Hematopoietic multipotent progenitor cell treated with erythropoietin and hydrocortisone succinate and interleukin-3 and kit ligand, for 6 days (in vitro differentiated cells): ENCODE results near the gene ZC3H6.

ENCODE experiments used
- DNase-seq: peaks from one replicate; pipeline ENCODE4 v3.0.0-alpha.2; 2015

The ZC3H6 gene

GRCh38 chr2:112275311-112275886 lies at the start of gene ZC3H6:
TSS of gene ZC3H6 (plus strand) at chr2:112275597. CDS start at chr2:112275995, 398 bp downstream.
- peak; percentile 97 for DNase-seq

GRCh38 chr2:112229348-112229747 lies 46.0 kb upstream of the ZC3H6 start:
- DNase-seq, result peak; percentile 91

- no peak for DNase-seq
Observed at GRCh38 chr2:112230371-112230770, 45.0 kb upstream of the ZC3H6 start.

- peak; percentile 67 for DNase-seq
Observed at GRCh38 chr2:112239862-112240261, 35.5 kb upstream of the ZC3H6 start.

- no peak for DNase-seq
Observed at GRCh38 chr2:112242384-112242783, 33.0 kb upstream of the ZC3H6 start.

GRCh38 chr2:112243233-112243632 lies 32.2 kb upstream of the ZC3H6 start:
- DNase-seq, result no peak

- no peak for DNase-seq
Observed at GRCh38 chr2:112244854-112245253, 30.5 kb upstream of the ZC3H6 start.

GRCh38 chr2:112251271-112251670 lies 24.1 kb upstream of the ZC3H6 start:
- DNase-seq, result no peak

GRCh38 chr2:112253261-112253815 lies 22.1 kb upstream of the ZC3H6 start:
- peak; percentile 65 for DNase-seq

GRCh38 chr2:112254466-112255240 lies 20.7 kb upstream of the ZC3H6 start, which contains the start of gene ZC3H8:
TSS of gene ZC3H8 (minus strand) at chr2:112255042. CDS start at chr2:112254981, 61 bp downstream.
- DNase-seq, result peak; percentile 96

- peak; percentile 34 for DNase-seq
Observed at GRCh38 chr2:112255875-112256274, 19.5 kb upstream of the ZC3H6 start.

GRCh38 chr2:112256654-112257053 lies 18.7 kb upstream of the ZC3H6 start:
- peak; percentile 46 for DNase-seq

GRCh38 chr2:112257575-112257974 lies 17.8 kb upstream of the ZC3H6 start:
- no peak for DNase-seq

- DNase-seq, result peak; percentile 94
Observed at GRCh38 chr2:112259509-112260294, 15.7 kb upstream of the ZC3H6 start.

GRCh38 chr2:112260295-112260625 lies 15.1 kb upstream of the ZC3H6 start:
- no peak for DNase-seq

GRCh38 chr2:112262876-112263275 lies 12.5 kb upstream of the ZC3H6 start:
- no peak for DNase-seq

- no peak for DNase-seq
Observed at GRCh38 chr2:112268547-112268946, 6.8 kb upstream of the ZC3H6 start.

GRCh38 chr2:112272669-112273068 lies 2.7 kb upstream of the ZC3H6 start:
- DNase-seq, result peak; percentile 60

GRCh38 chr2:112273349-112273748 lies 2.0 kb upstream of the ZC3H6 start:
- DNase-seq, result peak; percentile 27

GRCh38 chr2:112275887-112276773 lies 733 bp downstream of the ZC3H6 start:
- peak; percentile 90 for DNase-seq

- DNase-seq, result no peak
Observed at GRCh38 chr2:112276954-112277353, 1.6 kb downstream of the ZC3H6 start.

- DNase-seq, result no peak
Observed at GRCh38 chr2:112277596-112278220, 2.3 kb downstream of the ZC3H6 start.
